Keratinocyte (primary cell): ENCODE data around the gene CNN2. TPM values are rescaled to one million over a fixed set of nuclear protein-coding genes. Genes with fewer than 3 reads are reported as not detected.

Experiments used
- DNase-seq: peaks from one replicate; pipeline ENCODE4 v3.0.0-alpha.2; 2011; ENCODE audit warnings: low read depth, missing footprints, low spot score
- FAIRE-seq: peaks from 2 replicates; lab custom pipeline; 2011; peaks lifted over from hg19 to GRCh38; lab: Jason Lieb, UNC
- H2AFZ ChIP-seq: 2 replicates; pipeline ENCODE4 v1.6.0; 2012; ENCODE audit warnings: low read length, control low read depth, inconsistent platforms; ENCODE audit not compliant: control insufficient read depth
- H3K27ac ChIP-seq: 2 replicates; pipeline ENCODE4 v1.5.1; 2011; ENCODE audit warnings: low read length; ENCODE audit not compliant: control insufficient read depth, insufficient read depth
- H3K27me3 ChIP-seq: 3 replicates; pipeline ENCODE4 v1.6.0; 2011; ENCODE audit warnings: low read length; ENCODE audit not compliant: control insufficient read depth, insufficient read depth; ENCODE audit errors: extremely low read depth
- H3K36me3 ChIP-seq, 2 experiments: 2 replicates in 1 of 2; 3 replicates in 1 of 2; pipeline ENCODE4 v1.5.1; 2011; ENCODE audit warnings: low read length in 2 of 2, mild to moderate bottlenecking in 1 of 2; ENCODE audit not compliant: control insufficient read depth in 2 of 2, insufficient read depth in 2 of 2; ENCODE audit errors: extremely low read depth in 1 of 2
- H3K4me1 ChIP-seq: 3 replicates; pipeline ENCODE4 v1.5.1; 2011; ENCODE audit warnings: low read length; ENCODE audit not compliant: control insufficient read depth, insufficient read depth; ENCODE audit errors: extremely low read depth
- H3K4me2 ChIP-seq: 3 replicates; pipeline ENCODE4 v1.6.0; 2011; ENCODE audit warnings: low read depth, low read length; ENCODE audit not compliant: control insufficient read depth, insufficient read depth; ENCODE audit errors: extremely low read depth
- H3K4me3 ChIP-seq, 3 experiments: fragments of 200-600 bp in 1 of 3; sonication (generic) in 1 of 3; 2 replicates in 2 of 3; 3 replicates in 1 of 3; pipeline ENCODE4 v1.5.1; 2011 to 2016; ENCODE audit warnings: low read length in 3 of 3, mild to moderate bottlenecking in 3 of 3, control low read depth in 2 of 3, inconsistent platforms in 1 of 3, low read depth in 1 of 3, mixed read lengths in 1 of 3, mixed run types in 1 of 3, moderate library complexity in 1 of 3; ENCODE audit not compliant: control insufficient read depth in 2 of 3, insufficient read depth in 2 of 3; ENCODE audit errors: extremely low read depth in 1 of 3
- H3K79me2 ChIP-seq: 2 replicates; pipeline ENCODE4 v1.6.0; 2012; ENCODE audit warnings: low read length; ENCODE audit not compliant: control insufficient read depth, insufficient read depth
- H3K9ac ChIP-seq: 3 replicates; pipeline ENCODE4 v1.6.0; 2011; ENCODE audit warnings: low read length; ENCODE audit not compliant: control insufficient read depth, insufficient read depth; ENCODE audit errors: extremely low read depth
- H3K9me1 ChIP-seq: 3 replicates; pipeline ENCODE4 v1.6.0; 2011; ENCODE audit warnings: low read length; ENCODE audit not compliant: control insufficient read depth, insufficient read depth; ENCODE audit errors: extremely low read depth
- H3K9me3 ChIP-seq: 2 replicates; pipeline ENCODE4 v1.5.1; 2012; ENCODE audit warnings: low read depth, low read length; ENCODE audit not compliant: control insufficient read depth
- H4K20me1 ChIP-seq: 3 replicates; pipeline ENCODE4 v1.6.0; 2011; ENCODE audit warnings: low read length; ENCODE audit not compliant: control insufficient read depth, insufficient read depth; ENCODE audit errors: extremely low read depth
- CTCF ChIP-seq, 3 experiments: IDR thresholded peaks in 1 of 3; conservative IDR thresholded peaks in 1 of 3; optimal IDR thresholded peaks in 1 of 3; 2 replicates in 2 of 3; 3 replicates in 1 of 3; pipeline versions ENCODE3 to v1.5.1; 2011; ENCODE audit warnings: low read length in 3 of 3, mild to moderate bottlenecking in 3 of 3, moderate library complexity in 2 of 3, control low read depth in 1 of 3, inconsistent platforms in 1 of 3; ENCODE audit not compliant: insufficient read depth in 2 of 3; ENCODE audit errors: extremely low read depth in 1 of 3
- EZH2 ChIP-seq: IDR thresholded peaks from one replicate; pipeline ENCODE4 v1.6.1; 2012; ENCODE audit warnings: inconsistent platforms, mild to moderate bottlenecking, low read length, moderate library complexity
- dilution Hi-C: fragments of 300-500 bp; cut with MboI; formaldehyde crosslinking; loops from one replicate; pipeline ENCODE4 v1.7.0; 2020; ENCODE audit warnings: low sequenced_read_pairs; ENCODE audit not compliant: extremely low pct_ligation_motif_present
- polyA plus RNA-seq, 5 experiments: library from polyadenylated mRNA; depleted of rRNA in 3 of 5; stranded (reverse) in 3 of 5; stranded (forward) in 1 of 5; unstranded in 1 of 5; fragments of >200 nt; gene quantifications; 1 replicate in 1 of 5; 2 replicates in 3 of 5; 3 replicates in 1 of 5; pipeline versions ENCODE4 v1.2.1 to v1.2.3, GENCODE V29; 2011 to 2012; ENCODE audit warnings: missing spikeins in 2 of 5, low read depth in 1 of 5, low replicate concordance in 1 of 5

CNN2 gene
- polyA plus RNA-seq, 1 donor (not counting 4 experiments of a cell fraction or from before 2014, with no cell fraction given), result 136 TPM

- Histone ChIP-seq H3K27ac (no peak overlapping the region), H3K9me1 (no peaks in the 10 kb centered on the region), H3K79me2 (no peaks in the 10 kb centered on the region), H3K9me3 (no peaks in the 10 kb centered on the region), H2AFZ (no peak overlapping the region), H4K20me1 (no peaks in the 10 kb centered on the region), H3K27me3 (peaks cover 7% of the 10 kb centered on the region), H3K4me1 (no peaks in the 10 kb centered on the region), H3K9ac (no peak overlapping the region), H3K4me3 (no peak overlapping the region), H3K4me2 (no peak overlapping the region), H3K36me3 (peaks cover 5 to 6% of the 10 kb centered on the region in 2 experiments)
- TF ChIP-seq EZH2 (no peak), CTCF (optimal IDR thresholded peaks at IDR 0.05 in 1 of 3, IDR thresholded peaks at IDR 0.05 in 1 of 3, conservative IDR thresholded peaks at IDR 0.05 in 1 of 3; ENCODE audit: extremely low read depth in 1 of 3, insufficient read depth in 2 of 3, low read length in 3 of 3) (no peak)
- FAIRE-seq (no peak), DNase-seq (no peak)
- dilution Hi-C loops, result no loop called here
These were observed 18.8 kb upstream of the CNN2 start for GRCh38 chr19:1007399-1008251.

- no peaks in the 10 kb centered on the region for H3K9me1 ChIP-seq
- H3K9ac ChIP-seq, result no peak overlapping the region
- FAIRE-seq, result no peak
- peaks cover 6% of the 10 kb centered on the region for H3K27me3 ChIP-seq
- no peak for DNase-seq
- peaks cover 9 to 10% of the 10 kb centered on the region in 2 experiments for H3K36me3 ChIP-seq
- TF ChIP-seq CTCF (optimal IDR thresholded peaks at IDR 0.05 in 1 of 3, IDR thresholded peaks at IDR 0.05 in 1 of 3, conservative IDR thresholded peaks at IDR 0.05 in 1 of 3; ENCODE audit: extremely low read depth in 1 of 3, insufficient read depth in 2 of 3, low read length in 3 of 3) (no peak), EZH2 (no peak)
- H2AFZ ChIP-seq, result no peak overlapping the region
- H3K27ac ChIP-seq, result no peak overlapping the region
- no peak overlapping the region for H3K4me3 ChIP-seq
- H3K4me2 ChIP-seq, result no peak overlapping the region
- dilution Hi-C loops, result no loop called here
- no peaks in the 10 kb centered on the region for H3K4me1 ChIP-seq
- no peaks in the 10 kb centered on the region for H3K9me3 ChIP-seq
- no peaks in the 10 kb centered on the region for H4K20me1 ChIP-seq
- H3K79me2 ChIP-seq, result peaks cover 7% of the 10 kb centered on the region
These were observed 18.0 kb upstream of the CNN2 start for GRCh38 chr19:1008268-1009040.
